NCI-H526 (cell line): ENCODE results near the gene WWC2.
"Not testable (repeated sequence)": the region's sequence is repeated elsewhere in the genome, so short reads cannot be mapped to it uniquely, and the experiment has no call there.

Experiments
- DNase-seq, 2 experiments: peaks; one replicate each; lab custom pipeline; 2025; lab: John Stamatoyannopoulos, UW

The WWC2 gene

GRCh38 chr4:183172881-183173280 lies 73.8 kb downstream of the WWC2 start:
- no peak for DNase-seq

- no peak for DNase-seq
Measured at GRCh38 chr4:183173580-183174526, 74.8 kb downstream of the WWC2 start.

GRCh38 chr4:183175631-183176232 lies 76.7 kb downstream of the WWC2 start:
- DNase-seq, result no peak

GRCh38 chr4:183177001-183177400 lies 77.9 kb downstream of the WWC2 start:
- DNase-seq, result no peak

GRCh38 chr4:183178201-183178600 lies 79.1 kb downstream of the WWC2 start:
- DNase-seq, result no peak

GRCh38 chr4:183180096-183180495 lies 81.0 kb downstream of the WWC2 start:
- DNase-seq, result no peak

GRCh38 chr4:183180621-183181020 lies 81.6 kb downstream of the WWC2 start:
- no peak for DNase-seq

- no peak for DNase-seq
Measured at GRCh38 chr4:183181081-183181480, 82.0 kb downstream of the WWC2 start.

GRCh38 chr4:183182873-183183725 lies 84.0 kb downstream of the WWC2 start:
- DNase-seq, result no peak

GRCh38 chr4:183183906-183184535 lies 85.0 kb downstream of the WWC2 start:
- no peak for DNase-seq

GRCh38 chr4:183185018-183185417 lies 86.0 kb downstream of the WWC2 start:
- no peak for DNase-seq

GRCh38 chr4:183185559-183185958 lies 86.5 kb downstream of the WWC2 start:
- no peak for DNase-seq

- DNase-seq, result no peak
Measured at GRCh38 chr4:183186813-183187212, 87.8 kb downstream of the WWC2 start.

- DNase-seq, result no peak
Measured at GRCh38 chr4:183190900-183191527, 92.0 kb downstream of the WWC2 start.

GRCh38 chr4:183191630-183192029 lies 92.6 kb downstream of the WWC2 start:
- DNase-seq, result no peak

- DNase-seq, result no peak
Measured at GRCh38 chr4:183192571-183192970, 93.5 kb downstream of the WWC2 start.

- DNase-seq, result not testable (repeated sequence)
Measured at GRCh38 chr4:183193730-183194338, 94.8 kb downstream of the WWC2 start.

GRCh38 chr4:183195534-183195933 lies 96.5 kb downstream of the WWC2 start:
- no peak for DNase-seq

GRCh38 chr4:183197140-183197539 lies 98.1 kb downstream of the WWC2 start:
- DNase-seq, result no peak

GRCh38 chr4:183200453-183200852 lies 101.4 kb downstream of the WWC2 start:
- DNase-seq, result no peak

- no peak for DNase-seq
Measured at GRCh38 chr4:183201331-183201730, 102.3 kb downstream of the WWC2 start.
